H1 (cell line): Measurements from ENCODE around the gene POLE2. TPM values are rescaled to one million over a fixed set of nuclear protein-coding genes. Genes with fewer than 3 reads are reported as not detected.

Source experiments
- ASH2L ChIP-seq: fragments of 200-600, 300-600 bp; sonication (generic); IDR thresholded peaks from one replicate; pipeline ENCODE4 v1.7.1; 2017; ENCODE audit warnings: low read length
- CHD2 ChIP-seq: IDR thresholded peaks from 2 replicates; pipeline ENCODE4 v1.6.1; 2012; ENCODE audit warnings: low read length, improper control_type of control experiment
- EZH2 ChIP-seq: fragments of 200-600 bp; sonication (generic); IDR thresholded peaks from 2 replicates; pipeline ENCODE4 v1.7.1; 2012; ENCODE audit warnings: low read depth, mild to moderate bottlenecking, moderate library complexity, low read length, inconsistent platforms; ENCODE audit not compliant: severe bottlenecking
- HDAC6 ChIP-seq: IDR thresholded peaks from one replicate; pipeline ENCODE4 v1.7.1; 2012; ENCODE audit warnings: low read depth, mild to moderate bottlenecking, inconsistent platforms, low read length, moderate library complexity
- PHF8 ChIP-seq: fragments of 200-600 bp; sonication (generic); conservative IDR thresholded peaks from 2 replicates; pipeline ENCODE4 v1.7.1; 2012; ENCODE audit warnings: low read depth, mild to moderate bottlenecking, inconsistent platforms, low read length, moderate library complexity
- POLR2A ChIP-seq, 2 experiments: IDR thresholded peaks; 1 replicate in 1 of 2; 2 replicates in 1 of 2; pipeline ENCODE4 v1.6.1; 2011; ENCODE audit warnings: low read depth in 2 of 2, low read length in 2 of 2, mild to moderate bottlenecking in 2 of 2; ENCODE audit errors: control extremely low read depth in 1 of 2
- POU5F1 ChIP-seq: IDR thresholded peaks from 2 replicates; pipeline ENCODE4 v1.6.1; 2011; ENCODE audit warnings: low read depth, mild to moderate bottlenecking, low read length, moderate library complexity
- RBBP5 ChIP-seq: IDR thresholded peaks from 2 replicates; pipeline ENCODE4 v1.7.1; 2012; ENCODE audit warnings: low read depth, mild to moderate bottlenecking, inconsistent platforms, low read length, moderate library complexity, borderline replicate concordance
- SAP30 ChIP-seq: fragments of 300-600 bp; sonication (generic); IDR thresholded peaks from 2 replicates; pipeline ENCODE4 v1.7.1; 2012; ENCODE audit warnings: low read length, moderate library complexity, mild to moderate bottlenecking, inconsistent platforms; ENCODE audit not compliant: insufficient read depth, insufficient replicate concordance
- SP4 ChIP-seq: IDR thresholded peaks from 2 replicates; pipeline ENCODE4 v1.6.1; 2012; ENCODE audit warnings: low read length, inconsistent platforms
- TAF7 ChIP-seq: optimal IDR thresholded peaks from 2 replicates; pipeline ENCODE3; 2011; ENCODE audit warnings: low read depth, mild to moderate bottlenecking, inconsistent platforms, low read length, moderate library complexity, borderline replicate concordance
- TBP ChIP-seq: IDR thresholded peaks from 2 replicates; pipeline ENCODE4 v1.6.1; 2011; ENCODE audit warnings: low read depth, low read length, improper control_type of control experiment
- TCF12 ChIP-seq: IDR thresholded peaks from 2 replicates; pipeline ENCODE4 v1.6.1; 2011; ENCODE audit warnings: low read depth, mild to moderate bottlenecking, low read length
- YY1 ChIP-seq: IDR thresholded peaks from 2 replicates; pipeline ENCODE4 v1.6.1; 2011; ENCODE audit warnings: low read depth, mild to moderate bottlenecking, low read length
- polyA plus RNA-seq, 7 experiments: library from polyadenylated mRNA; depleted of rRNA in 3 of 7; stranded (reverse) in 5 of 7; unstranded in 2 of 7; fragments of >200 nt in 5 of 7; fragments of 200-250 nt in 2 of 7; gene quantifications; 1 replicate in 5 of 7; 2 replicates in 1 of 7; 4 replicates in 1 of 7; pipeline versions ENCODE4 v1.2.1 to v1.2.3, GENCODE V29; 2011 to 2013; ENCODE audit warnings: missing spikeins in 2 of 7, mixed read lengths in 2 of 7
- total RNA-seq: library from RNA; stranded (reverse); fragmentation: NEBNext Ultra II Directional; extraction: Animal tissue kit (Norgen Biotek cat#: 25700); gene quantifications from 2 replicates; pipeline ENCODE4 v1.2.1, GENCODE V29; 2021
- TF ChIP-seq, protein P1 (sequence below): IDR thresholded peaks from 2 replicates; pipeline ENCODE4 v1.6.1; 2012; ENCODE audit warnings: inconsistent platforms

POLE2 gene
- total and polyA plus RNA-seq, 2 of the 8 experiments (the other 6 are each of a cell fraction or from before 2014, with no cell fraction given) = 31.2 to 41.7 TPM

- peak; percentile 98 for TF ChIP-seq RBBP5
- TF ChIP-seq TBP = peak; percentile 80
- TF ChIP-seq HDAC6 = no peak
- TF ChIP-seq TCF12 = 0 out of 2 replicates have a peak, but pooled peaks have one; percentile 24
- peak; percentile 87 for TF ChIP-seq TAF7
- peak; percentile 98 for TF ChIP-seq ASH2L
- no peak for TF ChIP-seq EZH2
- TF ChIP-seq, protein P1, sequence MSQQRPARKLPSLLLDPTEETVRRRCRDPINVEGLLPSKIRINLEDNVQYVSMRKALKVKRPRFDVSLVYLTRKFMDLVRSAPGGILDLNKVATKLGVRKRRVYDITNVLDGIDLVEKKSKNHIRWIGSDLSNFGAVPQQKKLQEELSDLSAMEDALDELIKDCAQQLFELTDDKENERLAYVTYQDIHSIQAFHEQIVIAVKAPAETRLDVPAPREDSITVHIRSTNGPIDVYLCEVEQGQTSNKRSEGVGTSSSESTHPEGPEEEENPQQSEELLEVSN = peak; percentile 90
- TF ChIP-seq YY1 = peak; percentile 91
- TF ChIP-seq POU5F1 = no peak
- TF ChIP-seq POLR2A (IDR thresholded peaks at IDR 0.05; ENCODE audit: control extremely low read depth in 1 of 2, low read depth in 2 of 2, low read length in 2 of 2) = peak; percentile 45 to 96
- TF ChIP-seq PHF8 = peak; percentile 89
- TF ChIP-seq CHD2 = peak; percentile 78
- TF ChIP-seq SAP30 = peak; percentile 73
- TF ChIP-seq SP4 = peak; percentile 97
- TF ChIP-seq, all 59 proteins: peak for 18
These were observed 89.3 kb downstream of the POLE2 start, which contains the start of gene LRR1 (continued) for GRCh38 chr14:49598485-49599300.
